SK-N-SH (cell line): ENCODE results near the gene AGRN. TPM values are rescaled to one million over a fixed set of nuclear protein-coding genes. Genes with fewer than 3 reads are reported as not detected.

Source experiments
- CTCF ChIA-PET: fragments of 300-600, 350-600 bp; formaldehyde crosslinking; extraction: SDS; loops from one replicate; lab custom pipeline; 2021; lab: Yijun Ruan, JAX
- POLR2A ChIA-PET: fragments of 350-600 bp; sonication (Branson Sonifier 250); formaldehyde crosslinking; extraction: SDS; loops from one replicate; lab custom pipeline; 2020; ENCODE audit warnings: antibody characterized with exemption, inconsistent platforms; lab: Yijun Ruan, JAX
- DNase-seq: peaks from one replicate; pipeline ENCODE4 v3.0.0; 2012
- H2AFZ ChIP-seq: fragments of 200-600 bp; sonication (generic); 2 replicates; pipeline ENCODE4 v1.8.1; 2016; ENCODE audit warnings: antibody characterized with exemption, mild to moderate bottlenecking, low read depth
- H3F3A ChIP-seq: fragments of 200-600 bp; sonication (generic); replicated peaks from 2 replicates; pipeline ENCODE3; 2016; ENCODE audit warnings: antibody characterized with exemption, mild to moderate bottlenecking; ENCODE audit not compliant: insufficient read depth
- H3K27ac ChIP-seq, 2 experiments: fragments of 200-500 bp in 1 of 2; fragments of 200-600 bp in 1 of 2; sonication (Bioruptor generic) in 1 of 2; sonication (generic), shearing (Covaris generic) in 1 of 2; 2 replicates each; pipeline versions ENCODE4 v1.5.1 to v1.6.1; 2014 to 2016; ENCODE audit warnings: low read depth in 2 of 2, inconsistent platforms in 1 of 2, low read length in 1 of 2, mild to moderate bottlenecking in 1 of 2, mixed read lengths in 1 of 2
- H3K27me3 ChIP-seq: fragments of 200-600 bp; sonication (generic), shearing (Covaris generic); 2 replicates; pipeline ENCODE4 v1.6.1; 2016; ENCODE audit warnings: mixed run types; ENCODE audit not compliant: insufficient read depth
- H3K36me3 ChIP-seq, 2 experiments: fragments of 200-500 bp in 1 of 2; fragments of 200-600 bp in 1 of 2; sonication (Bioruptor generic) in 1 of 2; sonication (generic) in 1 of 2; replicated peaks in 1 of 2; 2 replicates each; pipeline versions ENCODE3 to v1.5.1; 2014 to 2016; ENCODE audit warnings: low read length in 1 of 2, mild to moderate bottlenecking in 1 of 2; ENCODE audit not compliant: insufficient read depth in 2 of 2, control insufficient read depth in 1 of 2
- H3K4me1 ChIP-seq, 2 experiments: fragments of 200-500 bp in 1 of 2; fragments of 200-600 bp in 1 of 2; sonication (Bioruptor generic) in 1 of 2; sonication (generic), shearing (Covaris generic) in 1 of 2; 2 replicates each; pipeline versions ENCODE4 v1.5.1 to v1.6.1; 2014 to 2016; ENCODE audit warnings: low read depth in 1 of 2, low read length in 1 of 2, mixed run types in 1 of 2; ENCODE audit not compliant: insufficient read depth in 2 of 2, control insufficient read depth in 1 of 2
- H3K4me2 ChIP-seq: fragments of 200-600 bp; sonication (generic), shearing (Covaris generic); 2 replicates; pipeline ENCODE4 v1.6.1; 2017; ENCODE audit warnings: mixed run types
- H3K4me3 ChIP-seq, 2 experiments: fragments of 200-500 bp in 1 of 2; fragments of 200-600 bp in 1 of 2; sonication (Bioruptor generic) in 1 of 2; sonication (generic), shearing (Covaris generic) in 1 of 2; 2 replicates each; pipeline versions ENCODE4 v1.5.1 to v1.8.1; 2014 to 2016; ENCODE audit warnings: low read depth in 2 of 2, inconsistent platforms in 1 of 2, low read length in 1 of 2, mild to moderate bottlenecking in 1 of 2, mixed read lengths in 1 of 2, moderate library complexity in 1 of 2
- H3K79me2 ChIP-seq: fragments of 200-600 bp; sonication (generic); 2 replicates; pipeline ENCODE4 v1.8.1; 2017; ENCODE audit warnings: mild to moderate bottlenecking; ENCODE audit not compliant: insufficient read depth
- H3K9ac ChIP-seq: fragments of 200-600 bp; sonication (generic); 2 replicates; pipeline ENCODE4 v1.6.1; 2017; ENCODE audit warnings: mixed run types
- H3K9me2 ChIP-seq: fragments of 200-600 bp; sonication (generic); 2 replicates; pipeline ENCODE4 v1.6.1; 2017; ENCODE audit warnings: mixed run types
- H3K9me3 ChIP-seq: fragments of 200-600 bp; sonication (generic); 2 replicates; pipeline ENCODE4 v1.6.1; 2017; ENCODE audit warnings: mixed run types, mild to moderate bottlenecking, moderate library complexity
- H4K20me1 ChIP-seq: fragments of 200-600 bp; sonication (generic); 2 replicates; pipeline ENCODE4 v1.6.1; 2017; ENCODE audit warnings: mild to moderate bottlenecking, mixed run types; ENCODE audit not compliant: insufficient read depth
- CHD2 ChIP-seq: fragments of 150-350 bp; IDR thresholded peaks from 2 replicates; pipeline ENCODE4 v1.6.1; 2018; ENCODE audit warnings: low read length; ENCODE audit not compliant: partially characterized antibody
- CTCF ChIP-seq: fragments of 200-600 bp; sonication (generic); IDR thresholded peaks from 2 replicates; pipeline ENCODE4 v1.6.1; 2017; ENCODE audit warnings: antibody characterized with exemption, mild to moderate bottlenecking, moderate library complexity
- ELF1 ChIP-seq: IDR thresholded peaks from 2 replicates; pipeline ENCODE4 v1.4.0; 2012
- EP300 ChIP-seq, 2 experiments: IDR thresholded peaks; 2 replicates each; pipeline versions ENCODE4 v1.4.0 to v1.6.1; 2012; ENCODE audit warnings: borderline replicate concordance in 1 of 2, low read depth in 1 of 2, low read length in 1 of 2
- FOSL2 ChIP-seq: IDR thresholded peaks from 2 replicates; pipeline ENCODE4 v1.4.0; 2012; ENCODE audit warnings: low read depth, mild to moderate bottlenecking, moderate library complexity, borderline replicate concordance
- FOXJ3 ChIP-seq: sonication (generic); formaldehyde crosslinking; IDR thresholded peaks from 2 replicates; pipeline ENCODE4 v1.5.1; 2020; ENCODE audit warnings: mild to moderate bottlenecking, missing genetic modification reagents
- FOXM1 ChIP-seq: IDR thresholded peaks from 2 replicates; pipeline ENCODE4 v1.4.0; 2012; ENCODE audit warnings: low read depth, mild to moderate bottlenecking
- GABPA ChIP-seq: IDR thresholded peaks from 2 replicates; pipeline ENCODE4 v1.4.0; 2012; ENCODE audit warnings: low read depth, mild to moderate bottlenecking
- JUND ChIP-seq: IDR thresholded peaks from 2 replicates; pipeline ENCODE4 v1.4.0; 2012
- MEF2A ChIP-seq: IDR thresholded peaks from 2 replicates; pipeline ENCODE4 v1.4.0; 2012; ENCODE audit warnings: low read depth, borderline replicate concordance
- MXI1 ChIP-seq: IDR thresholded peaks from 2 replicates; pipeline ENCODE4 v1.6.1; 2012; ENCODE audit warnings: mild to moderate bottlenecking, low read depth, low read length, improper control_type of control experiment
- NFIC ChIP-seq: IDR thresholded peaks from 2 replicates; pipeline ENCODE4 v1.4.0; 2012; ENCODE audit warnings: borderline replicate concordance
- RCOR1 ChIP-seq: fragments of 150-350 bp; IDR thresholded peaks from 2 replicates; pipeline ENCODE4 v1.6.1; 2017; ENCODE audit warnings: antibody characterized with exemption, low read length
- RFX5 ChIP-seq: IDR thresholded peaks from 2 replicates; pipeline ENCODE4 v1.6.1; 2012; ENCODE audit warnings: mild to moderate bottlenecking, improper control_type of control experiment, low read length
- SMC3 ChIP-seq: IDR thresholded peaks from 2 replicates; pipeline ENCODE4 v1.6.1; 2012; ENCODE audit warnings: low read depth, low read length, improper control_type of control experiment
- TAF1 ChIP-seq: IDR thresholded peaks from 2 replicates; pipeline ENCODE4 v1.6.1; 2012; ENCODE audit warnings: low read depth, mild to moderate bottlenecking, low read length, moderate library complexity, borderline replicate concordance
- TCF12 ChIP-seq: IDR thresholded peaks from 2 replicates; pipeline ENCODE4 v1.4.0; 2012
- TEAD4 ChIP-seq: IDR thresholded peaks from 2 replicates; pipeline ENCODE4 v1.4.0; 2012; ENCODE audit warnings: mild to moderate bottlenecking, borderline replicate concordance; ENCODE audit not compliant: insufficient read depth
- USF2 ChIP-seq: fragments of 150-350 bp; IDR thresholded peaks from 2 replicates; pipeline ENCODE4 v1.6.1; 2017; ENCODE audit warnings: antibody characterized with exemption, low read length, low read depth, borderline replicate concordance
- ZBTB33 ChIP-seq: IDR thresholded peaks from 2 replicates; pipeline ENCODE4 v1.4.0; 2012; ENCODE audit warnings: low read depth, borderline replicate concordance
- WGBS: methylation state at CpG from one replicate; pipeline ENCODE4 v1.1.6; 2017; ENCODE audit warnings: low lambda C conversion rate; 5-methylcytosine and 5-hydroxymethylcytosine counted together
- polyA plus RNA-seq, 3 experiments: library from polyadenylated mRNA; depleted of rRNA; stranded (reverse); fragments of >200 nt; gene quantifications; 2 replicates each; pipeline ENCODE4 v1.2.3, GENCODE V29; 2012
- TF ChIP-seq, protein P1 (sequence below): fragments of 150-350 bp; IDR thresholded peaks from 2 replicates; pipeline ENCODE4 v1.6.1; 2016; ENCODE audit warnings: mild to moderate bottlenecking, low read depth, low read length

Gene AGRN
- polyA plus RNA-seq, 1 of the 3 experiments (the other 2 are of a cell fraction) = 31.6 TPM

DNA sequence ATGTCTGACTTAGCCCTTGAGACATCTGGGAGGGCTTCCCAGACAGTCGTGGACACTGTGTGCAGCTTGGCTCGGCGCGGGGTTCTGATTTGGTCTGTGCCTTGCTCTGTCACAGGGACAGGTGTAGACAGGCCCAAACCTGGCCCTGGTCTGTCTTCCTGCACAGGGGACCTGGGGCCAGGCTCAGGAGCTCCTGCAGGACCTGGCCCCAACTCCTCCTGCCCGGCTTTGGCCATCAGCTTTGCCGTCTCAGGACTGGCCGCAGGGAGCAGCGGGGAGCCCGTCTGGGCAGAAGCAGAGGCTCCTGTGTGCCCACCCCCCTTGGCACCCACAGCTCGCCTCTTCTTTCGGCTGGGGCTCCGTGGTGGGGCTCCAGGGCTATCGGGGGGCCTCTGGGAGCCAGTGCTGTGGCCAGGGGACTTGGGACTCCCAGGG is 39.8 kb upstream of the AGRN start:
- ChIA-PET CTCF (interaction anchor here (0.6 to 9.1 kb wide), 13 partner anchors 9 to 312 kb away, joined by 3 to 246 read pairs (median 5); partner anchors contain the start of gene HES4), POLR2A (no interaction called here)
- no peak overlapping the region; a peak in 1 of 4 replicates for H3K27ac ChIP-seq
- peaks cover 3% of the 10 kb centered on the region; the same call in 1 of the 2 replicates for H3K27me3 ChIP-seq
- H3F3A ChIP-seq = peaks cover 3% of the 10 kb centered on the region
- H3K4me1 ChIP-seq = peaks cover 0 to 21% of the 10 kb centered on the region in 2 experiments; a peak in 1 of 4 replicates
- H4K20me1 ChIP-seq = no peaks in the 10 kb centered on the region
- TF ChIP-seq TCF12 (no peak), RFX5 (no peak), TAF1 (no peak), ELF1 (no peak), JUND (no peak), MXI1 (no peak), EP300 (IDR thresholded peaks at IDR 0.05; ENCODE audit: borderline replicate concordance in 1 of 2, low read depth in 1 of 2, low read length in 1 of 2) (no peak), RCOR1 (no peak), CTCF (no peak), CHD2 (no peak)
- no peak overlapping the region for H3K4me2 ChIP-seq
- WGBS = 66% methylated on average over 5 of the region's 13 CpGs
- DNase-seq = no peak
- no peaks in the 10 kb centered on the region for H3K36me3 ChIP-seq
- no peak overlapping the region for H3K4me3 ChIP-seq
- no peak overlapping the region for H2AFZ ChIP-seq
- no peak overlapping the region for H3K9ac ChIP-seq
- no peaks in the 10 kb centered on the region for H3K79me2 ChIP-seq
- H3K9me2 ChIP-seq = no peaks in the 10 kb centered on the region
- no peaks in the 10 kb centered on the region for H3K9me3 ChIP-seq

GRCh38 chr1:980602-981395 is 39.1 kb upstream of the AGRN start:
- no peaks in the 10 kb centered on the region for H3K79me2 ChIP-seq
- H3K4me2 ChIP-seq = no peak overlapping the region
- H3K9ac ChIP-seq = no peak overlapping the region
- H3K9me2 ChIP-seq = no peaks in the 10 kb centered on the region
- peaks cover 0 to 16% of the 10 kb centered on the region in 2 experiments; a peak in 1 of 4 replicates for H3K4me1 ChIP-seq
- no peaks in the 10 kb centered on the region for H3K9me3 ChIP-seq
- peaks cover 10% of the 10 kb centered on the region; the same call in 1 of the 2 replicates for H3K27me3 ChIP-seq
- 70% methylated on average over 3 of the region's 35 CpGs for WGBS
- no peaks in the 10 kb centered on the region for H4K20me1 ChIP-seq
- no peak overlapping the region; a peak in 1 of 4 replicates for H3K27ac ChIP-seq
- no peak overlapping the region for H3K4me3 ChIP-seq
- peaks cover under 1% of the 10 kb centered on the region for H3F3A ChIP-seq
- TF ChIP-seq TAF1 (no peak), SMC3 (no peak), NFIC (no peak), FOXM1 (no peak), GABPA (no peak), USF2 (no peak), FOXJ3 (CRISPR knock-in tag) (no peak), ELF1 (no peak), MEF2A (no peak), FOSL2 (no peak), MXI1 (no peak), ZBTB33 (no peak), TEAD4 (no peak)
- TF ChIP-seq, protein P1, sequence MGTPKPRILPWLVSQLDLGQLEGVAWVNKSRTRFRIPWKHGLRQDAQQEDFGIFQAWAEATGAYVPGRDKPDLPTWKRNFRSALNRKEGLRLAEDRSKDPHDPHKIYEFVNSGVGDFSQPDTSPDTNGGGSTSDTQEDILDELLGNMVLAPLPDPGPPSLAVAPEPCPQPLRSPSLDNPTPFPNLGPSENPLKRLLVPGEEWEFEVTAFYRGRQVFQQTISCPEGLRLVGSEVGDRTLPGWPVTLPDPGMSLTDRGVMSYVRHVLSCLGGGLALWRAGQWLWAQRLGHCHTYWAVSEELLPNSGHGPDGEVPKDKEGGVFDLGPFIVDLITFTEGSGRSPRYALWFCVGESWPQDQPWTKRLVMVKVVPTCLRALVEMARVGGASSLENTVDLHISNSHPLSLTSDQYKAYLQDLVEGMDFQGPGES = no peak
- H3K36me3 ChIP-seq = no peaks in the 10 kb centered on the region
- no peak overlapping the region for H2AFZ ChIP-seq
- DNase-seq = peak; percentile 73
- CTCF ChIA-PET = interaction anchor here (0.5 to 9.1 kb wide), 19 partner anchors 9 to 311 kb away, joined by 3 to 246 read pairs (median 4); partner anchors contain the start of gene HES4
- POLR2A ChIA-PET = interaction anchor here (0.5 kb wide), 1 partner anchor 160 kb away, joined by 3 read pairs; no protein-coding TSS in a partner anchor
